T-helper 1 cell treated with Interleukin-12 subunit alpha and Interleukin-12 subunit beta and Interleukin-4 antibody, amounts not matched to agents 30 ng/mL and 1 ng/mL, for 36 hours (primary cell): ENCODE data around the gene PRDM13. TPM values are rescaled to one million over a fixed set of nuclear protein-coding genes. Genes with fewer than 3 reads are reported as not detected.
"Not testable (repeated sequence)": the region's sequence is repeated elsewhere in the genome, so short reads cannot be mapped to it uniquely, and the experiment has no call there.

Source experiments
- intact Hi-C: fragments of 100-400 bp; cut with micrococcal nuclease; formaldehyde crosslinking; loops from one replicate; pipeline ENCODE4 v1.15.1; 2024
- total RNA-seq: library from RNA; stranded (reverse); gene quantifications from 2 replicates; pipeline ENCODE4 v1.2.3, GENCODE V29; 2022

PRDM13 gene
- total RNA-seq, 1 donor from 2014 or later = not detected

- intact Hi-C loops = no loop called here
These were observed 12.2 kb downstream of the PRDM13 start for GRCh38 chr6:99618649-99619408.

GRCh38 chr6:99619409-99619762, 12.8 kb downstream of the PRDM13 start:
- intact Hi-C loops = no loop called here

- intact Hi-C loops = not testable (repeated sequence)
These were observed 15.4 kb downstream of the PRDM13 start for GRCh38 chr6:99622044-99622443.

GRCh38 chr6:99629293-99629692, 22.7 kb downstream of the PRDM13 start:
- intact Hi-C loops = no loop called here

- intact Hi-C loops = no loop called here
These were observed 31.0 kb downstream of the PRDM13 start for GRCh38 chr6:99637629-99638028.

GRCh38 chr6:99638358-99638757, 31.7 kb downstream of the PRDM13 start:
- intact Hi-C loops = not testable (repeated sequence)

GRCh38 chr6:99641270-99641669, 34.6 kb downstream of the PRDM13 start:
- intact Hi-C loops = no loop called here

- intact Hi-C loops = no loop called here
These were observed 39.4 kb downstream of the PRDM13 start for GRCh38 chr6:99645986-99646385.

GRCh38 chr6:99650091-99650571, 43.5 kb downstream of the PRDM13 start:
- intact Hi-C loops = not testable (repeated sequence)

- intact Hi-C loops = no loop called here
These were observed 53.6 kb downstream of the PRDM13 start for GRCh38 chr6:99660206-99660605.

- intact Hi-C loops = no loop called here
These were observed 55.2 kb downstream of the PRDM13 start for GRCh38 chr6:99661870-99662269.

- intact Hi-C loops = no loop called here
These were observed 56.0 kb downstream of the PRDM13 start for GRCh38 chr6:99662616-99663015.

Other genes starting within 250 kb of the PRDM13 start
- gene COQ3, start 212.6 kb upstream of the PRDM13 start, total RNA-seq = 7.0 and 7.4 TPM in 2 replicates
- 128 and 135 TPM in 2 replicates for gene PNISR, start 181.5 kb upstream of the PRDM13 start, total RNA-seq
- 9.8 and 10.1 TPM in 2 replicates for gene USP45, start 91.4 kb upstream of the PRDM13 start, total RNA-seq
- gene CCNC, start 38.2 kb upstream of the PRDM13 start, total RNA-seq = 39.8 and 49.5 TPM in 2 replicates